GM23248 (cell line): ENCODE measurements around the gene DPP6. TPM values are rescaled to one million over a fixed set of nuclear protein-coding genes. Genes with fewer than 3 reads are reported as not detected.

Experiments used
- DNase-seq: peaks from one replicate; pipeline ENCODE4 v3.0.0-alpha.2; 2015
- H2AFZ ChIP-seq: fragments of 200-600 bp; sonication (generic); 2 replicates; pipeline ENCODE4 v1.6.1; 2016; ENCODE audit warnings: antibody characterized with exemption
- H3F3A ChIP-seq: fragments of 200-600 bp; sonication (generic); 2 replicates; pipeline ENCODE4 v1.6.1; 2016; ENCODE audit warnings: mild to moderate bottlenecking, antibody characterized with exemption, mixed run types; ENCODE audit not compliant: insufficient read depth
- H3K27ac ChIP-seq: fragments of 200-600 bp; sonication (generic); 2 replicates; pipeline ENCODE4 v1.5.1; 2016; ENCODE audit warnings: mild to moderate bottlenecking
- H3K27me3 ChIP-seq: fragments of 200-600 bp; sonication (generic); replicated peaks from 2 replicates; pipeline ENCODE4 v1.6.1; 2016; ENCODE audit warnings: mild to moderate bottlenecking; ENCODE audit not compliant: insufficient read depth
- H3K36me3 ChIP-seq: fragments of 200-600 bp; sonication (generic); 2 replicates; pipeline ENCODE4 v1.6.1; 2016; ENCODE audit warnings: low read depth, mild to moderate bottlenecking
- H3K4me1 ChIP-seq: fragments of 200-600 bp; sonication (generic); 2 replicates; pipeline ENCODE4 v1.6.1; 2016; ENCODE audit warnings: mild to moderate bottlenecking; ENCODE audit not compliant: insufficient read depth
- H3K4me2 ChIP-seq: fragments of 200-600 bp; sonication (generic); one replicate; pipeline ENCODE4 v1.6.1; 2016; ENCODE audit warnings: mild to moderate bottlenecking; ENCODE audit not compliant: unreplicated experiment
- H3K4me3 ChIP-seq: fragments of 200-600 bp; sonication (generic); 2 replicates; pipeline ENCODE4 v1.5.1; 2016; ENCODE audit warnings: mild to moderate bottlenecking
- H3K79me2 ChIP-seq: fragments of 200-600 bp; sonication (generic); 2 replicates; pipeline ENCODE4 v1.6.1; 2016; ENCODE audit warnings: mild to moderate bottlenecking; ENCODE audit not compliant: insufficient read depth
- H3K9ac ChIP-seq: fragments of 200-600 bp; sonication (generic); 2 replicates; pipeline ENCODE4 v1.6.1; 2016; ENCODE audit warnings: mild to moderate bottlenecking
- H3K9me2 ChIP-seq: fragments of 200-600 bp; sonication (generic); 2 replicates; pipeline ENCODE4 v1.6.1; 2016; ENCODE audit warnings: mixed run types, mild to moderate bottlenecking, moderate library complexity; ENCODE audit not compliant: insufficient read depth
- H3K9me3 ChIP-seq: fragments of 200-600 bp; sonication (generic); one replicate; pipeline ENCODE4 v1.6.1; 2017; ENCODE audit warnings: low read depth
- H4K20me1 ChIP-seq: fragments of 200-600 bp; sonication (generic); 2 replicates; pipeline ENCODE4 v1.6.0; 2016; ENCODE audit not compliant: insufficient read depth
- EZH2 ChIP-seq: fragments of 200-600 bp; sonication (generic); IDR thresholded peaks from 2 replicates; pipeline ENCODE4 v1.6.1; 2018; ENCODE audit warnings: antibody characterized with exemption, mild to moderate bottlenecking; ENCODE audit not compliant: insufficient read depth, poor library complexity, severe bottlenecking
- EZH2phosphoT487 ChIP-seq: fragments of 200-600 bp; sonication (generic); IDR thresholded peaks from 2 replicates; pipeline ENCODE4 v1.6.1; 2018; ENCODE audit warnings: antibody characterized with exemption, moderate library complexity, mild to moderate bottlenecking, low read depth; ENCODE audit not compliant: insufficient read depth
- WGBS, 2 experiments: methylation state at CpG; one replicate each; pipeline ENCODE4 v1.1.6; 2015 to 2017; ENCODE audit warnings: low lambda C conversion rate in 2 of 2, low coverage in 1 of 2; ENCODE audit errors: missing lambda C conversion rate in 2 of 2; 5-methylcytosine and 5-hydroxymethylcytosine counted together
- in situ Hi-C: fragments of 300-500 bp; cut with MboI; formaldehyde crosslinking; loops from 2 replicates; pipeline ENCODE4 v1.15.0; 2020
- polyA plus RNA-seq: library from polyadenylated mRNA; unstranded; fragments of >200 nt; fragmentation: Nextera tagmentation; extraction: Ambion mirVana; gene quantifications from 2 replicates; pipeline ENCODE4 v1.2.1, GENCODE V29; 2016
- total RNA-seq: library from RNA; depleted of rRNA; stranded (reverse); fragments of >200 nt; shearing (Covaris generic); gene quantifications from 2 replicates; pipeline ENCODE4 v1.2.3, GENCODE V29; 2014

DPP6 gene
- total and polyA plus RNA-seq, 2 experiments from 2014 or later: not detected

DNA sequence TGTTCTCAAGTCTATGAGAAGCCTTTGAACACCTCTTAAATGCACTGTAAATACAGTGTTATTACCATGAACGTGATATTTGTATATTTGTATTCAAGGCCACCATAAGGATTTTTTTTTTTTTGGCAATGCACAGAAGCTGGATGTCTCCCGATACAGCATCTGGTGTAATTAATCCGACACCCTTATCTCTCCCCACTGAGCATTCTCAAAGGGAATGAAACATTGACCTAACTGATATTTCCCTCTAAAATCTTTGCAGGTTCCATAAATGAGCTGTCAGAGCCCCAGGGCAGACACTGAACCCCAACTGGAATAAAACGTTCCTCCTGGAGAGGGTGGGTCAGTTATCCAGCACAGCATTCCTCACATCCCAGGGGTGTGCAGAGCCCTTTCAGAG is 634.1 kb downstream of the DPP6 start:
- Histone ChIP-seq H3K9me2 (no peaks in the 10 kb centered on the region), H4K20me1 (no peaks in the 10 kb centered on the region), H3K4me3 (no peak overlapping the region), H3K27me3 (no peaks in the 10 kb centered on the region), H3K27ac (no peak overlapping the region), H3F3A (no peaks in the 10 kb centered on the region), H3K4me2 (no peak overlapping the region), H3K36me3 (no peaks in the 10 kb centered on the region), H2AFZ (no peak overlapping the region), H3K4me1 (no peaks in the 10 kb centered on the region), H3K9ac (no peak overlapping the region), H3K79me2 (no peaks in the 10 kb centered on the region), H3K9me3 (no peaks in the 10 kb centered on the region)
- no peak for TF ChIP-seq EZH2
- TF ChIP-seq EZH2phosphoT487: no peak
- WGBS, 2 experiments: 10% methylated on average over 4 of the region's 4 CpGs
- in situ Hi-C loops: no loop called here
- no peak for DNase-seq

DNA sequence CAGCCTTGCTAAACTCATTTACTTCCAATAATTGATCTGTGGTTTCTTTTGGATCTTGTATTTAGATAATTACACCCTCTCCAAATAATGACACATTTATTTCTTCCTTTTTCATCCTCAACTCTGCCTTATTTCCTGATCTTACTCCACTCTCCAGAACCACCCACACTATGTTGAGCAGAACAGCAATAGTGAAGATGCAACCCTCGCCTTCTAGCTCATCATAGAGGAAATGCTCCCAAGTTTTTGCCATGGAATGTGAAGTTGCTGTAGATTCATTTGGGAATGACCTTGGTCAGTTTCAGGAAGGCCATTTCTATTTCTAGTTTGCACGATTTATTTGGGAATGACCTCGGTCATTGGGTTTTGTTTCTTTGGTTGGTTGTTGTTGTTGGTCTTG is 636.8 kb downstream of the DPP6 start:
- Histone ChIP-seq H3K4me1 (no peaks in the 10 kb centered on the region), H4K20me1 (no peaks in the 10 kb centered on the region), H3K9me3 (no peaks in the 10 kb centered on the region), H3K27ac (no peak overlapping the region), H3K4me2 (no peak overlapping the region), H2AFZ (no peak overlapping the region), H3K27me3 (no peaks in the 10 kb centered on the region), H3F3A (no peaks in the 10 kb centered on the region), H3K79me2 (no peaks in the 10 kb centered on the region), H3K9ac (no peak overlapping the region), H3K9me2 (no peaks in the 10 kb centered on the region), H3K4me3 (no peak overlapping the region), H3K36me3 (no peaks in the 10 kb centered on the region)
- WGBS, 2 experiments: 10 to 13% methylated on average over 3 of the region's 3 CpGs
- no peak for DNase-seq
- in situ Hi-C loops: no loop called here
- TF ChIP-seq EZH2 (no peak), EZH2phosphoT487 (no peak)

DNA sequence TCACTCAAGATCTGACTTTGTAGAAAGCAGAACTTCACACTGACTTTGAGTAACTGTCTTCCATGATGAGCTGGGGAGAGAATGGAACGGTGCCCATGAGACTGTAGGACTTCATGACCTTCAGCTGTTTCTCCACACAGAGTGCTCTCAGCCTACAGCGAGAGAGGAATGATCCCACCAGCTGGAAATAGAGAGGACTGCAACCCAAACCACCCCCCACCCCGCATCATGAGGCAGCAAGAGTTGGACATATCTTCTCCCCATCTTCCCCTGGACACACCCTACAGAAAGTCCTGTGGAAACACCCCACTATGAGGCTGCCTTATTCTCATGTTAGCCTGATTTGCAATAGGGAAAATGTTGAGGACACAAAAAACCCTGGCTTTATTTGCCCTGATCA is 638.2 kb downstream of the DPP6 start:
- no peak overlapping the region for H3K9ac ChIP-seq
- no peak for DNase-seq
- H3F3A ChIP-seq: no peaks in the 10 kb centered on the region
- H3K9me2 ChIP-seq: no peaks in the 10 kb centered on the region
- H3K79me2 ChIP-seq: no peaks in the 10 kb centered on the region
- H3K4me1 ChIP-seq: no peaks in the 10 kb centered on the region
- no peak overlapping the region for H3K4me2 ChIP-seq
- no peaks in the 10 kb centered on the region for H3K9me3 ChIP-seq
- H3K36me3 ChIP-seq: no peaks in the 10 kb centered on the region
- H2AFZ ChIP-seq: no peak overlapping the region
- no peak overlapping the region for H3K4me3 ChIP-seq
- TF ChIP-seq EZH2phosphoT487 (no peak), EZH2 (no peak)
- H4K20me1 ChIP-seq: no peaks in the 10 kb centered on the region
- in situ Hi-C loops: no loop called here
- no peak overlapping the region for H3K27ac ChIP-seq
- H3K27me3 ChIP-seq: no peaks in the 10 kb centered on the region
- 3 to 8% methylated on average over 3 of the region's 3 CpGs for WGBS, 2 experiments

DNA sequence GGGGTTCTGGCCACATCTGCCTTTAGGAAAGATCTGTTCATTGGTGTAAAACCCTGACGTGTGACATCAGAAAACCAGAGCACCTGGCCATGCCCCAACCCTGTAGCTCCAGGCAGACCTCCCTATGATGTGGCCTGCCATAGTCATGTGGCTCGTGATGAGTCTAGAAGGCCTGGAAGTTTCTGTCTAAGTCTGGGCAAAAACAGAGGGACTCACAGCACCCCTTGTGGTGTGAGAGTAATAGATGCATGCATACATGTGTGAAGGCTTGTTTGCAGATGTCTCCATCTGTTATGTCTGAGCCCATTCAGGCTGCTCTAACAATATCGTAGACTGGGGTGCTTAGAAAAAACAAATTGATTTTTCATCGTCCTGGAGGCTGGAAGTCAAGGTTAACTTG is 641.5 kb downstream of the DPP6 start:
- no peak overlapping the region for H2AFZ ChIP-seq
- no peaks in the 10 kb centered on the region for H4K20me1 ChIP-seq
- no peaks in the 10 kb centered on the region for H3F3A ChIP-seq
- TF ChIP-seq EZH2phosphoT487 (no peak), EZH2 (no peak)
- in situ Hi-C loops: no loop called here
- no peaks in the 10 kb centered on the region for H3K4me1 ChIP-seq
- no peak for DNase-seq
- no peak overlapping the region for H3K9ac ChIP-seq
- 8 to 13% methylated on average over 4 of the region's 4 CpGs for WGBS, 2 experiments
- no peaks in the 10 kb centered on the region for H3K9me2 ChIP-seq
- no peaks in the 10 kb centered on the region for H3K36me3 ChIP-seq
- H3K79me2 ChIP-seq: no peaks in the 10 kb centered on the region
- no peak overlapping the region for H3K27ac ChIP-seq
- H3K4me2 ChIP-seq: no peak overlapping the region
- no peaks in the 10 kb centered on the region for H3K9me3 ChIP-seq
- no peaks in the 10 kb centered on the region for H3K27me3 ChIP-seq
- H3K4me3 ChIP-seq: no peak overlapping the region

DNA sequence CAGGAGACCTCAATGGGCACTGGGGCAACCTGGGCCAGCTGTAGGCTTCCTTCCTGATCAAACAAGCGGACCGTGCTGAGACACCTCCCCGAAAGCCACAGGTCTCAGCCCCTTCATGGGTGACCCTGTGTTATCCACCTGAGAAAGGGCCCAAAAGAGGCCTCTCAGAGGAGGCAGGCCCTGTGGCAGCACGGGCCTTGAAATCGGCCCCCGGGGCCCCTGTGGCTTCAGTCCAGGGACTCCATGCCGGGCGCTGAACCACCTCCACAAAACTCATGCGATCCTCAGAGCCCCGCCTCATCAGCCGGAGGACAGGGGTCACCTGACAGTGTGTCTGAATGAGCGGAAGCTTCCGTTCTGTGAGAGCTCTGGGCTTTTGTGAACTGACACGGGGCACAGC is 643.6 kb downstream of the DPP6 start:
- in situ Hi-C loops: no loop called here
- WGBS, 2 experiments: 45 to 58% methylated on average over 12 to 14 of the region's 14 CpGs

More for the DNA sequence above, 643.6 kb downstream of the DPP6 start:
- no peaks in the 10 kb centered on the region for H3K36me3 ChIP-seq
- H3K4me2 ChIP-seq: no peak overlapping the region
- H3K4me1 ChIP-seq: no peaks in the 10 kb centered on the region
- H3K9me2 ChIP-seq: no peaks in the 10 kb centered on the region
- no peak overlapping the region for H3K9ac ChIP-seq
- no peaks in the 10 kb centered on the region for H4K20me1 ChIP-seq
- no peaks in the 10 kb centered on the region for H3K79me2 ChIP-seq
- DNase-seq: no peak
- H3K27ac ChIP-seq: no peak overlapping the region
- no peak for TF ChIP-seq EZH2
- TF ChIP-seq EZH2phosphoT487: no peak
- H3F3A ChIP-seq: no peaks in the 10 kb centered on the region
- H3K27me3 ChIP-seq: no peaks in the 10 kb centered on the region
- H3K4me3 ChIP-seq: no peak overlapping the region
- no peaks in the 10 kb centered on the region for H3K9me3 ChIP-seq
- no peak overlapping the region for H2AFZ ChIP-seq
